HepG2 (cell line): ENCODE measurements around the gene OR7A5. TPM values are rescaled to one million over a fixed set of nuclear protein-coding genes. Genes with fewer than 3 reads are reported as not detected.

Experiments used
- AFF4 ChIP-seq: sonication (generic); formaldehyde crosslinking; IDR thresholded peaks from 2 replicates; pipeline ENCODE4 v1.4.0; 2020; ENCODE audit warnings: missing genetic modification reagents
- ATM ChIP-seq: fragments of 450-650 bp; IDR thresholded peaks from 2 replicates; pipeline ENCODE4 v1.7.1; 2017; ENCODE audit warnings: mild to moderate bottlenecking, borderline replicate concordance
- CREB1 ChIP-seq, 2 experiments: fragments of 450-650 bp in 1 of 2; IDR thresholded peaks; 2 replicates each; pipeline ENCODE4 v1.6.1; 2016 to 2017; ENCODE audit warnings: control low read depth in 1 of 2, mild to moderate bottlenecking in 1 of 2, missing compliant biosample characterization in 1 of 2, missing genetic modification characterization in 1 of 2
- CTCF ChIP-seq: sonication (generic); formaldehyde crosslinking; IDR thresholded peaks from 2 replicates; pipeline ENCODE4 v1.5.0; 2020; ENCODE audit warnings: mild to moderate bottlenecking, missing genetic modification reagents, moderate library complexity
- KDM5A ChIP-seq: fragments of 200-600 bp; sonication (generic); IDR thresholded peaks from 2 replicates; pipeline ENCODE4 v1.7.0; 2018; ENCODE audit warnings: antibody characterized with exemption, mild to moderate bottlenecking, low read length, borderline replicate concordance
- NFYB ChIP-seq: sonication (generic); formaldehyde crosslinking; IDR thresholded peaks from 2 replicates; pipeline ENCODE4 v1.4.0; 2020; ENCODE audit warnings: missing genetic modification reagents
- NR2C2 ChIP-seq: sonication (generic); formaldehyde crosslinking; IDR thresholded peaks from 2 replicates; pipeline ENCODE4 v1.4.0; 2020; ENCODE audit warnings: missing genetic modification reagents, mild to moderate bottlenecking, moderate library complexity, borderline replicate concordance
- SMC3 ChIP-seq: IDR thresholded peaks from 2 replicates; pipeline ENCODE4 v1.6.1; 2011; ENCODE audit warnings: low read length, improper control_type of control experiment
- STAT5B ChIP-seq: sonication (generic); formaldehyde crosslinking; IDR thresholded peaks from 2 replicates; pipeline ENCODE4 v1.4.0; 2020; ENCODE audit warnings: missing genetic modification reagents
- TFDP1 ChIP-seq: IDR thresholded peaks from 2 replicates; pipeline ENCODE4 v1.6.1; 2016; ENCODE audit warnings: missing compliant biosample characterization, missing genetic modification reagents, borderline replicate concordance
- ZBTB46 ChIP-seq: sonication (generic); formaldehyde crosslinking; IDR thresholded peaks from 2 replicates; pipeline ENCODE4 v1.4.0; 2020; ENCODE audit warnings: mild to moderate bottlenecking, missing genetic modification reagents, borderline replicate concordance
- ZNF225 ChIP-seq: sonication (generic); formaldehyde crosslinking; IDR thresholded peaks from 2 replicates; pipeline ENCODE4 v1.4.0; 2020; ENCODE audit warnings: mild to moderate bottlenecking, missing genetic modification reagents
- ZNF367 ChIP-seq: sonication (generic); formaldehyde crosslinking; IDR thresholded peaks from 2 replicates; pipeline ENCODE4 v1.4.0; 2020; ENCODE audit warnings: missing genetic modification reagents, borderline replicate concordance
- ZNF652 ChIP-seq: IDR thresholded peaks from 2 replicates; pipeline ENCODE4 v1.6.1; 2016; ENCODE audit warnings: low read depth, borderline replicate concordance
- ZNF891 ChIP-seq: sonication (generic); formaldehyde crosslinking; IDR thresholded peaks from 2 replicates; pipeline ENCODE4 v1.5.0; 2020; ENCODE audit warnings: mild to moderate bottlenecking, missing genetic modification reagents
- polyA plus RNA-seq, 8 experiments: library from polyadenylated mRNA; depleted of rRNA in 3 of 8; stranded (reverse) in 7 of 8; unstranded in 1 of 8; fragments of >200 nt; fragmentation: Illumina TruSeq in 4 of 8; extraction: Trizol in 4 of 8; gene quantifications; 2 replicates each; pipeline versions ENCODE4 v1.2.1 to v1.2.3, GENCODE V29; 2011 to 2016; ENCODE audit warnings: low read depth in 4 of 8, missing spikeins in 1 of 8, mixed read lengths in 1 of 8; ENCODE audit not compliant: insufficient read depth in 1 of 8
- total RNA-seq, 5 experiments: library from RNA; depleted of rRNA; stranded (reverse); fragments of >200 nt; fragmentation: Illumina TruSeq; extraction: Trizol; gene quantifications; 2 replicates each; pipeline ENCODE4 v1.2.3, GENCODE V29; 2016; ENCODE audit warnings: low read depth in 1 of 5
- TF ChIP-seq, protein P1 (sequence below): sonication (generic); formaldehyde crosslinking; IDR thresholded peaks from 2 replicates; pipeline ENCODE4 v1.5.0; 2020; ENCODE audit warnings: missing genetic modification reagents
- TF ChIP-seq, protein P2 (sequence below): sonication (generic); formaldehyde crosslinking; IDR thresholded peaks from 2 replicates; pipeline ENCODE4 v1.8.1; 2023; ENCODE audit warnings: mild to moderate bottlenecking, inconsistent platforms, moderate library complexity, missing genetic modification reagents, borderline replicate concordance

Gene OR7A5
- total and polyA plus RNA-seq, 2 of the 13 experiments (the other 11 are each of a cell fraction or from before 2014, with no cell fraction given) = not detected

DNA sequence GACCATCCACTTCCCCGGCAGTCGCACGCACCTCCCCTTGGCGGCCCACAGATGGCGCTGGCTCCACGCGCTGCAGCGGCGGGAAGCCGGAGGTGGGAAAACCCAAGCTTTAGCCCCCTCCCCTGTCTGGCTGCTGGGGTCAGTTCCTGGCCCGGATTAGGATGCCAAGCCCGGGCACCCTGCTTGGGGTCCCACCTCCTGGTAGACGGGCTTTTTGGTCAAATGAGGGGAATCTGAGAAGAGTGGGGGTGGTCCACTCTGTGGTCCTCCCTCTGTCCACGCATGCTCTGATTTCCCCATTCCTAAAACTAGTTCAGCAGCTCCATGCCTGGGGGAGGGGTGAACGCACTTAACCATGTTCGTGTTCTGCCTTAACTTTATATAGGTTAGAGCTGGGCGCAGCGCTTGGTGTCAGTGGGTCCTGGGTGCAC is 48.5 kb downstream of the OR7A5 start (continued):
- TF ChIP-seq AFF4 (no peak), KDM5A (no peak), ZNF225 (CRISPR knock-in tag) (no peak), CTCF (peak; percentile 86), TFDP1 (peak; percentile 52; the same call in 1 of the 2 replicates), ZNF891 (CRISPR knock-in tag) (no peak), CREB1 (IDR thresholded peaks at IDR 0.05) (no peak), CREB1 (CRISPR knock-in tag; IDR thresholded peaks at IDR 0.05) (no peak), STAT5B (CRISPR knock-in tag) (no peak), ZBTB46 (CRISPR knock-in tag) (no peak), SMC3 (no peak; the same call in 1 of the 2 replicates), NR2C2 (CRISPR knock-in tag) (no peak), NFYB (CRISPR knock-in tag) (no peak), ATM (no peak), ZNF367 (CRISPR knock-in tag) (no peak), ZNF652 (CRISPR knock-in tag) (no peak)
- TF ChIP-seq, protein P1, sequence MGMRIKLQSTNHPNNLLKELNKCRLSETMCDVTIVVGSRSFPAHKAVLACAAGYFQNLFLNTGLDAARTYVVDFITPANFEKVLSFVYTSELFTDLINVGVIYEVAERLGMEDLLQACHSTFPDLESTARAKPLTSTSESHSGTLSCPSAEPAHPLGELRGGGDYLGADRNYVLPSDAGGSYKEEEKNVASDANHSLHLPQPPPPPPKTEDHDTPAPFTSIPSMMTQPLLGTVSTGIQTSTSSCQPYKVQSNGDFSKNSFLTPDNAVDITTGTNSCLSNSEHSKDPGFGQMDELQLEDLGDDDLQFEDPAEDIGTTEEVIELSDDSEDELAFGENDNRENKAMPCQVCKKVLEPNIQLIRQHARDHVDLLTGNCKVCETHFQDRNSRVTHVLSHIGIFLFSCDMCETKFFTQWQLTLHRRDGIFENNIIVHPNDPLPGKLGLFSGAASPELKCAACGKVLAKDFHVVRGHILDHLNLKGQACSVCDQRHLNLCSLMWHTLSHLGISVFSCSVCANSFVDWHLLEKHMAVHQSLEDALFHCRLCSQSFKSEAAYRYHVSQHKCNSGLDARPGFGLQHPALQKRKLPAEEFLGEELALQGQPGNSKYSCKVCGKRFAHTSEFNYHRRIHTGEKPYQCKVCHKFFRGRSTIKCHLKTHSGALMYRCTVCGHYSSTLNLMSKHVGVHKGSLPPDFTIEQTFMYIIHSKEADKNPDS (CRISPR knock-in tag) = no peak
- TF ChIP-seq, protein P2, sequence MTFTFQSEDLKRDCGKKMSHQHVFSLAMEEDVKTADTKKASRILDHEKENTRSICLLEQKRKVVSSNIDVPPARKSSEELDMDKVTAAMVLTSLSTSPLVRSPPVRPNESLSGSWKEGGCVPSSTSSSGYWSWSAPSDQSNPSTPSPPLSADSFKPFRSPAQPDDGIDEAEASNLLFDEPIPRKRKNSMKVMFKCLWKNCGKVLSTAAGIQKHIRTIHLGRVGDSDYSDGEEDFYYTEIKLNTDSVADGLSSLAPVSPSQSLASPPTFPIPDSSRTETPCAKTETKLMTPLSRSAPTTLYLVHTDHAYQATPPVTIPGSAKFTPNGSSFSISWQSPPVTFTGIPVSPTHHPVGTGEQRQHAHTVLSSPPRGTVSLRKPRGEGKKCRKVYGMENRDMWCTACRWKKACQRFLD (CRISPR knock-in tag) = no peak
